Endodermal cell (in vitro differentiated cells): ENCODE data around the gene PRICKLE4. TPM values are rescaled to one million over a fixed set of nuclear protein-coding genes. Genes with fewer than 3 reads are reported as not detected.
"Not testable (repeated sequence)": the region's sequence is repeated elsewhere in the genome, so short reads cannot be mapped to it uniquely, and the experiment has no call there.

Experiments used
- DNase-seq: peaks from one replicate; pipeline ENCODE4 v3.0.0-alpha.2; 2017
- H3K27ac ChIP-seq: 2 replicates; pipeline ENCODE4 v1.5.1; 2013; ENCODE audit warnings: mild to moderate bottlenecking, low read depth, low read length, moderate library complexity
- H3K27me3 ChIP-seq: 2 replicates; pipeline ENCODE4 v1.6.1; 2013; ENCODE audit warnings: mild to moderate bottlenecking, low read length, moderate library complexity; ENCODE audit not compliant: insufficient read depth, control insufficient read depth, poor library complexity, severe bottlenecking
- H3K36me3 ChIP-seq: 2 replicates; pipeline ENCODE4 v1.7.0; 2013; ENCODE audit warnings: mild to moderate bottlenecking, low read length, moderate library complexity; ENCODE audit not compliant: control insufficient read depth, insufficient read depth
- H3K4me1 ChIP-seq: one replicate; pipeline ENCODE4 v1.7.0; 2013; ENCODE audit warnings: low read length; ENCODE audit not compliant: control insufficient read depth, insufficient read depth
- H3K4me3 ChIP-seq: 2 replicates; pipeline ENCODE4 v1.5.1; 2013; ENCODE audit warnings: mild to moderate bottlenecking, low read length, moderate library complexity
- H3K9ac ChIP-seq: 2 replicates; pipeline ENCODE4 v1.6.1; 2013; ENCODE audit warnings: mild to moderate bottlenecking, low read length, moderate library complexity; ENCODE audit not compliant: poor library complexity, severe bottlenecking; ENCODE audit errors: extremely low read depth
- H3K9me3 ChIP-seq: 2 replicates; pipeline ENCODE4 v1.6.1; 2013; ENCODE audit warnings: mild to moderate bottlenecking, low read length, moderate library complexity; ENCODE audit not compliant: control insufficient read depth
- H3K27ac Mint-ChIP-seq: 2 replicates; pipeline ENCODE4 v1.8.0; 2020; ENCODE audit warnings: mixed read lengths
- H3K27me3 Mint-ChIP-seq: 2 replicates; pipeline ENCODE4 v1.8.0; 2021; ENCODE audit warnings: mild to moderate bottlenecking, mixed read lengths; ENCODE audit not compliant: insufficient read depth
- H3K36me3 Mint-ChIP-seq: 2 replicates; pipeline ENCODE4 v1.8.0; 2020; ENCODE audit warnings: low read depth, mixed read lengths
- H3K4me1 Mint-ChIP-seq: 2 replicates; pipeline ENCODE4 v1.8.0; 2020; ENCODE audit warnings: mixed read lengths
- H3K4me3 Mint-ChIP-seq: 2 replicates; pipeline ENCODE4 v1.8.0; 2020; ENCODE audit warnings: mild to moderate bottlenecking, moderate library complexity, mixed read lengths
- H3K9me3 Mint-ChIP-seq: 2 replicates; pipeline ENCODE4 v1.8.0; 2020; ENCODE audit warnings: mild to moderate bottlenecking, mixed read lengths
- CTCF ChIP-seq: fragments of 200-600 bp; sonication (generic); conservative IDR thresholded peaks from 2 replicates; pipeline ENCODE4 v1.5.0; 2021; ENCODE audit warnings: antibody characterized with exemption, mild to moderate bottlenecking
- WGBS, 2 experiments: methylation state at CpG; one replicate each; pipeline versions ENCODE4 v1.1.5 to v1.1.7; 2013; ENCODE audit warnings: missing lambda C conversion rate in 2 of 2, mixed read lengths in 1 of 2; ENCODE audit not compliant: insufficient coverage in 1 of 2, insufficient read length in 1 of 2; 5-methylcytosine and 5-hydroxymethylcytosine counted together
- total RNA-seq, 2 donors: library from RNA; stranded (reverse); fragmentation: NEBNext Ultra II Directional in 1 of 2; extraction: Animal tissue kit (Norgen Biotek cat#: 25700) in 1 of 2; gene quantifications; 2 replicates in 1 of 2; 3 replicates in 1 of 2; pipeline ENCODE4 v1.2.1, GENCODE V29; 2021

Gene PRICKLE4
- total RNA-seq, 2 donors from 2014 or later, result 2.6 to 3.6 TPM

GRCh38 chr6:41811095-41811494, 30.5 kb downstream of the PRICKLE4 start:
- Mint-ChIP-seq H3K4me3 (no peak overlapping the region), H3K4me1 (no peaks in the 10 kb centered on the region), H3K27me3 (no peaks in the 10 kb centered on the region), H3K27ac (no peak overlapping the region), H3K9me3 (no peaks in the 10 kb centered on the region), H3K36me3 (peaks cover 5% of the 10 kb centered on the region)
- TF ChIP-seq CTCF, result no peak
- Histone ChIP-seq H3K4me1 (no peaks in the 10 kb centered on the region), H3K27me3 (no peaks in the 10 kb centered on the region), H3K9ac (no peak overlapping the region), H3K4me3 (no peak overlapping the region), H3K27ac (no peak overlapping the region), H3K9me3 (no peaks in the 10 kb centered on the region), H3K36me3 (no peaks in the 10 kb centered on the region)
- DNase-seq, result no peak
- WGBS, 2 experiments, result 90 to 98% methylated on average over 1 to 3 of the region's 3 CpGs

GRCh38 chr6:41811946-41812345, 31.4 kb downstream of the PRICKLE4 start:
- H3K4me1 Mint-ChIP-seq, H3K9me3 Mint-ChIP-seq: not testable (repeated sequence)
- 88 to 95% methylated on average over 6 to 13 of the region's 13 CpGs for WGBS, 2 experiments

GRCh38 chr6:41813469-41813868, 32.9 kb downstream of the PRICKLE4 start:
- Mint-ChIP-seq H3K4me1 (peaks cover 4% of the 10 kb centered on the region), H3K9me3 (no peaks in the 10 kb centered on the region), H3K27ac (no peak overlapping the region), H3K36me3 (peaks cover 2% of the 10 kb centered on the region), H3K27me3 (no peaks in the 10 kb centered on the region), H3K4me3 (no peak overlapping the region)
- H3K36me3 ChIP-seq, result no peaks in the 10 kb centered on the region
- no peak for TF ChIP-seq CTCF
- no peak overlapping the region for H3K27ac ChIP-seq
- H3K4me3 ChIP-seq, result no peak overlapping the region
- H3K4me1 ChIP-seq, result no peaks in the 10 kb centered on the region
- WGBS, 2 experiments, result 84 to 88% methylated on average over 2 of the region's 2 CpGs
- no peak overlapping the region for H3K9ac ChIP-seq
- H3K27me3 ChIP-seq, result no peaks in the 10 kb centered on the region
- no peaks in the 10 kb centered on the region for H3K9me3 ChIP-seq
- DNase-seq, result no peak

More at GRCh38 chr6:41811946-41812345, 31.4 kb downstream of the PRICKLE4 start:
- not testable (repeated sequence) for H3K36me3 Mint-ChIP-seq, H3K9me3 ChIP-seq, H3K27ac Mint-ChIP-seq, H3K27me3 ChIP-seq, H3K4me3 Mint-ChIP-seq, H3K9ac ChIP-seq, DNase-seq, H3K4me1 ChIP-seq, H3K27me3 Mint-ChIP-seq, H3K4me3 ChIP-seq, H3K36me3 ChIP-seq, H3K27ac ChIP-seq

GRCh38 chr6:41813956-41814355, 33.4 kb downstream of the PRICKLE4 start:
- H3K36me3 Mint-ChIP-seq, result peaks cover 2% of the 10 kb centered on the region
- no peaks in the 10 kb centered on the region for H3K27me3 ChIP-seq
- WGBS, 2 experiments, result 94% methylated on average over 2 of the region's 2 CpGs; no CpG with 5 or more reads in 1 of the 2 experiments

More at GRCh38 chr6:41813956-41814355, 33.4 kb downstream of the PRICKLE4 start:
- no peak overlapping the region for H3K4me3 ChIP-seq
- peaks cover 5% of the 10 kb centered on the region for H3K4me1 Mint-ChIP-seq
- no peak overlapping the region for H3K4me3 Mint-ChIP-seq
- H3K27ac Mint-ChIP-seq, result no peak overlapping the region
- no peaks in the 10 kb centered on the region for H3K9me3 ChIP-seq
- no peaks in the 10 kb centered on the region for H3K27me3 Mint-ChIP-seq
- TF ChIP-seq CTCF, result no peak
- H3K27ac ChIP-seq, result no peak overlapping the region
- DNase-seq, result no peak
- H3K4me1 ChIP-seq, result no peaks in the 10 kb centered on the region
- no peak overlapping the region for H3K9ac ChIP-seq
- H3K36me3 ChIP-seq, result no peaks in the 10 kb centered on the region
- H3K9me3 Mint-ChIP-seq, result no peaks in the 10 kb centered on the region
